HL-60 (cell line): ENCODE measurements around the gene YWHAG.
"Not testable (repeated sequence)": the region's sequence is repeated elsewhere in the genome, so short reads cannot be mapped to it uniquely, and the experiment has no call there.

Experiments
- DNase-seq, 2 experiments: peaks; one replicate each; pipeline ENCODE4 v3.0.0-alpha.2; 2010 to 2020; ENCODE audit warnings: low read depth in 1 of 2, low spot score in 1 of 2
- H3K27ac ChIP-seq: fragments of 250-450 bp; sonication (Bioruptor Pico); replicated peaks from 2 replicates; pipeline ENCODE4 v1.5.1; 2020; ENCODE audit warnings: mild to moderate bottlenecking, moderate library complexity
- H3K27me3 ChIP-seq: fragments of 250-450 bp; sonication (Bioruptor Pico); 2 replicates; pipeline ENCODE4 v1.5.1; 2021; ENCODE audit warnings: mild to moderate bottlenecking, moderate library complexity; ENCODE audit not compliant: insufficient read depth, poor library complexity, severe bottlenecking
- H3K4me3 ChIP-seq: replicated peaks from 2 replicates; pipeline ENCODE4 v1.5.1; 2011; ENCODE audit warnings: mild to moderate bottlenecking, control low read depth, low read length; ENCODE audit not compliant: insufficient read depth
- CTCF ChIP-seq: IDR thresholded peaks from one replicate; pipeline ENCODE4 v1.5.1; 2011; ENCODE audit warnings: low read length, control low read depth, inconsistent platforms; ENCODE audit not compliant: insufficient read depth
- GABPA ChIP-seq: IDR thresholded peaks from 2 replicates; pipeline ENCODE4 v1.6.1; 2012; ENCODE audit warnings: low read depth
- POLR2AphosphoS5 ChIP-seq: IDR thresholded peaks from 2 replicates; pipeline ENCODE4 v1.6.1; 2012; ENCODE audit warnings: low read depth
- SPI1 ChIP-seq: IDR thresholded peaks from 2 replicates; pipeline ENCODE4 v1.6.1; 2012; ENCODE audit warnings: low read depth, mild to moderate bottlenecking, borderline replicate concordance
- TF ChIP-seq, protein P1 (sequence below): IDR thresholded peaks from 2 replicates; pipeline ENCODE4 v1.6.1; 2012; ENCODE audit warnings: low read depth; ENCODE audit not compliant: insufficient replicate concordance

Gene YWHAG

DNA sequence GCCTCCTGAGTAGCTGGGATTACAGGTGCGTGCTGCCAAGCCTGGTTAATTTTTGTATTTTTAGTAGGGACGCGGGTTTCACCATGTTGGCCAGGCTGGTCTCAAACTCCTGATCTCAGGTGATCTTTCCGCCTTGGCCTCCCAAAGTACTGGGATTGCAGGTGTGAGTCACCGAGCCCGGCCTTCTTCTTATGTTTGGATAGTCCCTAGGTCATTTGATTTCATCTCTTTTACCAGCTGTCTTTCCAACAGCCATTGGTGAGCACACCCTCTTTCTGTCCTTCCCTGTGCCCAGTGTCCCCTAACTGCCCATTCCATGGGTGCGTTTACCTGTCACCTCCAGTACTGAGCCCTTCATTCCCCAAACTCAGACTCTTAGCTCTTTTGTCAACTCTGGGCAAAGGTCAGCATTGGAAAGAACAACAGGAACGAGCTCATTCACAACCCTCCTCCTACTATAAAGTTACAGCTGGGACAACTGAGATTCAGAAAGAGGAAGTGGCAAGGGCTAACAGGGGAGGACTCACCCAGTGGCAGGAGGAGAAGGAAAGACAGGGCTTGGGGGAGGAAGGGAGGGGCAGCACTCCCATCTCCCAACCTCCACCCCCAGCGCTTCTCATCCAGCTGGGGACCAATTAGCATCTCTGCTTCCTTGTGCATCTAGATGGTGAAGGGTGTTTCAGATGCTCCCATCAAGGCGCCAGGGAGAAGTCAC lies 45.1 kb upstream of the YWHAG start:
- H3K27ac ChIP-seq = no peak overlapping the region
- no peaks in the 10 kb centered on the region for H3K27me3 ChIP-seq
- no peak overlapping the region for H3K4me3 ChIP-seq
- no peak for TF ChIP-seq CTCF
- TF ChIP-seq SPI1 = peak; percentile 100
- peak; percentile 64 for TF ChIP-seq POLR2AphosphoS5
- no peak for TF ChIP-seq GABPA
- TF ChIP-seq, protein P1, sequence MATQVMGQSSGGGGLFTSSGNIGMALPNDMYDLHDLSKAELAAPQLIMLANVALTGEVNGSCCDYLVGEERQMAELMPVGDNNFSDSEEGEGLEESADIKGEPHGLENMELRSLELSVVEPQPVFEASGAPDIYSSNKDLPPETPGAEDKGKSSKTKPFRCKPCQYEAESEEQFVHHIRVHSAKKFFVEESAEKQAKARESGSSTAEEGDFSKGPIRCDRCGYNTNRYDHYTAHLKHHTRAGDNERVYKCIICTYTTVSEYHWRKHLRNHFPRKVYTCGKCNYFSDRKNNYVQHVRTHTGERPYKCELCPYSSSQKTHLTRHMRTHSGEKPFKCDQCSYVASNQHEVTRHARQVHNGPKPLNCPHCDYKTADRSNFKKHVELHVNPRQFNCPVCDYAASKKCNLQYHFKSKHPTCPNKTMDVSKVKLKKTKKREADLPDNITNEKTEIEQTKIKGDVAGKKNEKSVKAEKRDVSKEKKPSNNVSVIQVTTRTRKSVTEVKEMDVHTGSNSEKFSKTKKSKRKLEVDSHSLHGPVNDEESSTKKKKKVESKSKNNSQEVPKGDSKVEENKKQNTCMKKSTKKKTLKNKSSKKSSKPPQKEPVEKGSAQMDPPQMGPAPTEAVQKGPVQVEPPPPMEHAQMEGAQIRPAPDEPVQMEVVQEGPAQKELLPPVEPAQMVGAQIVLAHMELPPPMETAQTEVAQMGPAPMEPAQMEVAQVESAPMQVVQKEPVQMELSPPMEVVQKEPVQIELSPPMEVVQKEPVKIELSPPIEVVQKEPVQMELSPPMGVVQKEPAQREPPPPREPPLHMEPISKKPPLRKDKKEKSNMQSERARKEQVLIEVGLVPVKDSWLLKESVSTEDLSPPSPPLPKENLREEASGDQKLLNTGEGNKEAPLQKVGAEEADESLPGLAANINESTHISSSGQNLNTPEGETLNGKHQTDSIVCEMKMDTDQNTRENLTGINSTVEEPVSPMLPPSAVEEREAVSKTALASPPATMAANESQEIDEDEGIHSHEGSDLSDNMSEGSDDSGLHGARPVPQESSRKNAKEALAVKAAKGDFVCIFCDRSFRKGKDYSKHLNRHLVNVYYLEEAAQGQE = no peak
- peak; percentile 61 to 83 for DNase-seq

- peak in 1 of 2 experiments; percentile 24 for DNase-seq
- not testable (repeated sequence) for H3K27me3 ChIP-seq, H3K27ac ChIP-seq, H3K4me3 ChIP-seq
Measured at GRCh38 chr7:76403097-76403496, 44.3 kb upstream of the YWHAG start.

GRCh38 chr7:76400248-76400647 lies 41.5 kb upstream of the YWHAG start:
- TF ChIP-seq, protein P1 = no peak
- TF ChIP-seq SPI1 (no peak), GABPA (no peak), POLR2AphosphoS5 (no peak), CTCF (no peak)
- H3K4me3 ChIP-seq = no peak overlapping the region
- H3K27ac ChIP-seq = no peak overlapping the region
- no peaks in the 10 kb centered on the region for H3K27me3 ChIP-seq
- DNase-seq = no peak

DNA sequence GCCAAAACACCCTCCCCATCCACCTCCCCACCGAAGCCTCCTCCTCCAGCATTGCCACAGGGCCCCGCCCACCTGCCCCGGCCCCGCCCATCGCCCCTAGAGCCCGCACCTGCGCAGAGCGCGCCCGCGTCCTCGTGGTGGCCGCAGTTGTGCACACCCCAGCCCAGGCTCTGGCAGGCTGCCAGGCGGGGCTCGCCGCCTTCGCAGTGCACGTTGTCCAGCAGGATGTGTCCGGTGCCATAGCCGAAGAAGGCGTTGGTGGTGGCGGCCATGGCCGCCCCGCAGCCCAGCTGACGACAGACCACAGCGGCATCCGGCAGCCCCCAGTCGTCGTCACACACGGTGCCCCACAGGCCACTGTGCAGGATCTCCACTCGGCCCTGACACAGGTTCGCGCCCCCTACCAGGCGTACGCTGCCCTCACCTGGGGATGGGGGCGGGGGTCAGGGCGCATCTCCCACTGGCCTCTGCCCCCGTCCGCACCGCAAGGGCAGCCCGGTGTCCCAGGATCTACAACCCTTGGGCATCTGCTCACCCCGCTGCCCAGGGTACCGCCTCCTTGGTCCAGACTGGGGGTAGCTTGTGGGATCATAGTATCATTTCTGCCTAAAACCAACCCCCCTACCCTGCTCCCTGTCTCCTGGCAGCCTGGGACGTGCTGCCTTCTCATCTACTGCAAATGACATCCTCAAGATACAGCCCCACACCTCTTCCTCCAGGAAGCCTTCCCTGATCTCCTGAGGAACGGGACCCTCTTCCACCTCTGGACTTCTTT lies 38.8 kb upstream of the YWHAG start:
- Histone ChIP-seq H3K4me3 (peak overlapping the region; percentile 66), H3K27ac (peak overlapping the region; percentile 12; the same call in 1 of the 2 replicates), H3K27me3 (no peaks in the 10 kb centered on the region)
- TF ChIP-seq CTCF (no peak), GABPA (no peak), POLR2AphosphoS5 (peak; percentile 78)
- TF ChIP-seq, protein P1 = no peak
- DNase-seq = peak; percentile 71 to 87
